HCT116 (cell line): ENCODE results near the gene FXYD6.

Experiments used
- CEBPB ChIP-seq: IDR thresholded peaks from 2 replicates; pipeline ENCODE4 v1.6.1; 2012; ENCODE audit warnings: low read depth
- EGR1 ChIP-seq: IDR thresholded peaks from 2 replicates; pipeline ENCODE4 v1.6.1; 2012; ENCODE audit warnings: low read depth
- EZH2 ChIP-seq: fragments of 200-600 bp; sonication (generic); IDR thresholded peaks from 2 replicates; pipeline ENCODE4 v1.6.1; 2017; ENCODE audit warnings: antibody characterized with exemption, mixed run types
- EZH2phosphoT487 ChIP-seq: fragments of 200-600 bp; IDR thresholded peaks from 2 replicates; pipeline ENCODE4 v1.6.1; 2018; ENCODE audit warnings: antibody characterized with exemption, borderline replicate concordance
- JUND ChIP-seq: IDR thresholded peaks from 2 replicates; pipeline ENCODE4 v1.6.1; 2012
- POLR2A ChIP-seq: IDR thresholded peaks from 2 replicates; pipeline ENCODE4 v1.7.0; 2011; ENCODE audit warnings: borderline replicate concordance; ENCODE audit not compliant: insufficient read depth, insufficient read length; ENCODE audit errors: extremely low read depth
- POLR2AphosphoS5 ChIP-seq: IDR thresholded peaks from 2 replicates; pipeline ENCODE4 v1.6.1; 2011; ENCODE audit warnings: mild to moderate bottlenecking, low read depth, low read length, moderate library complexity
- SIN3A ChIP-seq: IDR thresholded peaks from 2 replicates; pipeline ENCODE4 v1.6.1; 2012; ENCODE audit warnings: low read depth
- SP1 ChIP-seq: IDR thresholded peaks from 2 replicates; pipeline ENCODE4 v1.6.1; 2012; ENCODE audit warnings: low read depth
- TCF7L2 ChIP-seq: IDR thresholded peaks from 2 replicates; pipeline ENCODE4 v1.7.0; 2011; ENCODE audit warnings: borderline replicate concordance, inconsistent platforms; ENCODE audit not compliant: insufficient read depth, insufficient read length; ENCODE audit errors: extremely low read depth
- ZFX ChIP-seq: fragments of 450-650 bp; IDR thresholded peaks from 2 replicates; pipeline ENCODE4 v1.6.1; 2017
- TF ChIP-seq, protein P1 (sequence below): IDR thresholded peaks from 2 replicates; pipeline ENCODE4 v1.6.1; 2012
- TF ChIP-seq, protein P2 (sequence below), 3 experiments: fragments of 200-600 bp in 1 of 3; sonication (generic) in 1 of 3; IDR thresholded peaks in 2 of 3; conservative IDR thresholded peaks in 1 of 3; 2 replicates each; pipeline ENCODE4 v1.5.1; 2012 to 2017; ENCODE audit warnings: low read depth in 2 of 3, low read length in 2 of 3, antibody characterized with exemption in 1 of 3, borderline replicate concordance in 1 of 3, control low read depth in 1 of 3, mild to moderate bottlenecking in 1 of 3, mixed read lengths in 1 of 3, mixed run types in 1 of 3, moderate library complexity in 1 of 3; ENCODE audit not compliant: insufficient read depth in 1 of 3
- TF ChIP-seq, protein P3 (sequence below): IDR thresholded peaks from 2 replicates; pipeline ENCODE4 v1.6.1; 2012

DNA sequence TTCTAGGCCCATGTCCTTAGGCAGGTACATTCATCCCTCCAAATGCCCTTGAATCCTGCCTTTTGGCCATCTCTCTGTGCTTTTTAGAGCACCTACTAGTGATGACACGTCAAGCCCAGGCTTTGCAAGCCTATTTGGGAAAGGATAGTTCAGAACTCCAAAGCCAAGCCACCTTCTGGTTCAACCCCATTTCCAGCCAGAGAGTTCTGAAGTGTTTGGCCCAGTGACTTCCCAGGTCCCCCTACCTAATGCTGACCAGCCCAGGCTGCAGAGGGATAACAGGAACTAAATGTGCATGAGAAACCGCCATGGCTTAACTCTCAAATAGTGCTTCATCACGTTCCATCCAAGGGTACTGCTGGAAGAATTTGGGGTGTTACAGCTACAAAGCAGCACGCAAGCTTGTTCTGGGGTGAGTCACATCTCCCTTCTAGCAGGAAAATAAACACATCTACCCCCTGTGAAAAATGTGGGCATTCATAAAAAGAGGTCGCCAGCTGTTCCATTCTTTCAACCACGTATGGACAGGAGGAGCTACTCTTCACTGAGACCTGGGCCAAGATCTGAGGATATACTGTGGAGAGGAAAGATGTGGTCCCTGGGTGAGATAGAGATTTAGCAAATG lies 2.0 kb upstream of the FXYD6 start:
- TF ChIP-seq POLR2A (no peak), POLR2AphosphoS5 (no peak), JUND (no peak), SIN3A (no peak), SP1 (no peak), ZFX (no peak), CEBPB (no peak), EZH2 (no peak), EGR1 (no peak), EZH2phosphoT487 (no peak), TCF7L2 (no peak)
- TF ChIP-seq, protein P1, sequence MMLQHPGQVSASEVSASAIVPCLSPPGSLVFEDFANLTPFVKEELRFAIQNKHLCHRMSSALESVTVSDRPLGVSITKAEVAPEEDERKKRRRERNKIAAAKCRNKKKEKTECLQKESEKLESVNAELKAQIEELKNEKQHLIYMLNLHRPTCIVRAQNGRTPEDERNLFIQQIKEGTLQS: no peak
- TF ChIP-seq, protein P2, sequence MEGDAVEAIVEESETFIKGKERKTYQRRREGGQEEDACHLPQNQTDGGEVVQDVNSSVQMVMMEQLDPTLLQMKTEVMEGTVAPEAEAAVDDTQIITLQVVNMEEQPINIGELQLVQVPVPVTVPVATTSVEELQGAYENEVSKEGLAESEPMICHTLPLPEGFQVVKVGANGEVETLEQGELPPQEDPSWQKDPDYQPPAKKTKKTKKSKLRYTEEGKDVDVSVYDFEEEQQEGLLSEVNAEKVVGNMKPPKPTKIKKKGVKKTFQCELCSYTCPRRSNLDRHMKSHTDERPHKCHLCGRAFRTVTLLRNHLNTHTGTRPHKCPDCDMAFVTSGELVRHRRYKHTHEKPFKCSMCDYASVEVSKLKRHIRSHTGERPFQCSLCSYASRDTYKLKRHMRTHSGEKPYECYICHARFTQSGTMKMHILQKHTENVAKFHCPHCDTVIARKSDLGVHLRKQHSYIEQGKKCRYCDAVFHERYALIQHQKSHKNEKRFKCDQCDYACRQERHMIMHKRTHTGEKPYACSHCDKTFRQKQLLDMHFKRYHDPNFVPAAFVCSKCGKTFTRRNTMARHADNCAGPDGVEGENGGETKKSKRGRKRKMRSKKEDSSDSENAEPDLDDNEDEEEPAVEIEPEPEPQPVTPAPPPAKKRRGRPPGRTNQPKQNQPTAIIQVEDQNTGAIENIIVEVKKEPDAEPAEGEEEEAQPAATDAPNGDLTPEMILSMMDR (IDR thresholded peaks at IDR 0.05 in 2 of 3, conservative IDR thresholded peaks at IDR 0.05 in 1 of 3; ENCODE audit: borderline replicate concordance in 1 of 3, insufficient read depth in 1 of 3, low read depth in 2 of 3, low read length in 2 of 3): no peak
- TF ChIP-seq, protein P3, sequence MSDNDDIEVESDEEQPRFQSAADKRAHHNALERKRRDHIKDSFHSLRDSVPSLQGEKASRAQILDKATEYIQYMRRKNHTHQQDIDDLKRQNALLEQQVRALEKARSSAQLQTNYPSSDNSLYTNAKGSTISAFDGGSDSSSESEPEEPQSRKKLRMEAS: no peak
